NB4 (cell line): ENCODE results near the gene VEZF1.

Source experiments
- CTCF ChIP-seq: IDR thresholded peaks from one replicate; pipeline ENCODE4 v1.5.1; 2012; ENCODE audit warnings: low read depth, low read length
- POLR2A ChIP-seq: IDR thresholded peaks from 2 replicates; pipeline ENCODE4 v1.6.1; 2011; ENCODE audit warnings: mild to moderate bottlenecking; ENCODE audit not compliant: insufficient read length; ENCODE audit errors: extremely low read depth
- TF ChIP-seq, protein P1 (sequence below): IDR thresholded peaks from 2 replicates; pipeline ENCODE4 v1.6.1; 2011; ENCODE audit warnings: low read depth, low read length

DNA sequence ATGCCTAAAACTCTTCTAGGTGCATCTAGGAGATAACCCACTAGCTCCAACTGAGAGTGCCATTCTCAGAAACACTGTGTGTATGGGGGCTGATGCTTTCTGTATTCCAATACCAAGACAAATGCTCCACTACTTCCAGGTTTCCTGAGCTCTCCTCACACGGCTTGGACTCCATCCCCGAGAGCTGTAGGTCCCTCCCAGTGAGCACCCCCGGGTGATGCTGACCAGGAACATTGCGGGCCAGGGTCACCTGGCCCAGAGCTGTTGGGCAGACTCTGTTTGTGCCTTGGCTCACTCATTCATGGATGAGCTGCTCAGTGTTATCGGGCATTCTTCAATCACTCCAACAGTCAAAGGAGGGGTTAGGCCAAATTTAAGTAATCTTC, 39.9 kb downstream of the VEZF1 start:
- no peak for TF ChIP-seq CTCF
- TF ChIP-seq, protein P1, sequence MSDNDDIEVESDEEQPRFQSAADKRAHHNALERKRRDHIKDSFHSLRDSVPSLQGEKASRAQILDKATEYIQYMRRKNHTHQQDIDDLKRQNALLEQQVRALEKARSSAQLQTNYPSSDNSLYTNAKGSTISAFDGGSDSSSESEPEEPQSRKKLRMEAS = no peak
- no peak for TF ChIP-seq POLR2A
